GM19468 (cell line): Measurements from ENCODE around the gene CFI.
"Not testable (repeated sequence)": the region's sequence is repeated elsewhere in the genome, so short reads cannot be mapped to it uniquely, and the experiment has no call there.

Experiments
- ATAC-seq: cut with Tn5 transposase; IDR thresholded peaks from one replicate; pipeline ENCODE4 v1.9.1; 2021; ENCODE audit warnings: mild to moderate bottlenecking, moderate library complexity, moderate number of reproducible peaks; ENCODE audit not compliant: unreplicated experiment; ENCODE audit errors: extremely low read depth

CFI gene

GRCh38 chr4:109801099-109801789, 555 bp downstream of the CFI start:
- ATAC-seq = no peak

GRCh38 chr4:109798866-109799265, 2.9 kb downstream of the CFI start:
- ATAC-seq = no peak

GRCh38 chr4:109795059-109795458, 6.7 kb downstream of the CFI start:
- no peak for ATAC-seq

GRCh38 chr4:109787807-109788206, 14.0 kb downstream of the CFI start:
- ATAC-seq = no peak

GRCh38 chr4:109786846-109787245, 15.0 kb downstream of the CFI start:
- no peak for ATAC-seq

GRCh38 chr4:109782092-109782491, 19.7 kb downstream of the CFI start:
- ATAC-seq = not testable (repeated sequence)

- no peak for ATAC-seq
Observed at GRCh38 chr4:109764789-109765402, 36.9 kb downstream of the CFI start.

- ATAC-seq = no peak
Observed at GRCh38 chr4:109764376-109764775, 37.4 kb downstream of the CFI start.

- no peak for ATAC-seq
Observed at GRCh38 chr4:109760682-109761081, 41.1 kb downstream of the CFI start.

- no peak for ATAC-seq
Observed at GRCh38 chr4:109755656-109756055, 46.1 kb downstream of the CFI start.

GRCh38 chr4:109754093-109754857, 47.5 kb downstream of the CFI start:
- no peak for ATAC-seq

- ATAC-seq = no peak
Observed at GRCh38 chr4:109752525-109752924, 49.3 kb downstream of the CFI start.

- no peak for ATAC-seq
Observed at GRCh38 chr4:109751852-109752251, 49.9 kb downstream of the CFI start.

- ATAC-seq = no peak
Observed at GRCh38 chr4:109750652-109751244, 51.1 kb downstream of the CFI start.

- no peak for ATAC-seq
Observed at GRCh38 chr4:109749388-109750082, 52.3 kb downstream of the CFI start.

- ATAC-seq = no peak
Observed at GRCh38 chr4:109748114-109748513, 53.7 kb downstream of the CFI start.

- ATAC-seq = no peak
Observed at GRCh38 chr4:109746728-109747127, 55.1 kb downstream of the CFI start.

- ATAC-seq = no peak
Observed at GRCh38 chr4:109745830-109746229, 56.0 kb downstream of the CFI start.

GRCh38 chr4:109739547-109739946, 62.3 kb downstream of the CFI start:
- no peak for ATAC-seq

- no peak for ATAC-seq
Observed at GRCh38 chr4:109738104-109738872, 63.5 kb downstream of the CFI start.
